GM12878 (cell line): ENCODE results near the gene B4GALT5. TPM values are rescaled to one million over a fixed set of nuclear protein-coding genes. Genes with fewer than 3 reads are reported as not detected.

Experiments
- ATAC-seq: fragments of 200-7000 bp; cut with Tn5 transposase; 3 replicates; pipeline ENCODE4 v1.9.1; 2020; ENCODE audit warnings: mild to moderate bottlenecking, moderate library complexity
- BruUV-seq: library from RNA; stranded (reverse); fragments of 400-500 nt; replicated peaks from 2 replicates; lab custom pipeline; 2021; lab: Mats Ljungman, UMichigan
- CTCF ChIA-PET: fragments of 300-600 bp; sonication (Branson Sonifier 250); formaldehyde crosslinking; extraction: SDS; loops from one replicate; lab custom pipeline; 2021; ENCODE audit warnings: inconsistent platforms; lab: Yijun Ruan, JAX
- POLR2A ChIA-PET: fragments of 350-600 bp; formaldehyde crosslinking; extraction: SDS; loops from one replicate; lab custom pipeline; 2021; ENCODE audit warnings: inconsistent platforms; lab: Charles Lee
- RAD21 ChIA-PET: fragments of 300-600 bp; sonication (Branson Sonifier 250); formaldehyde crosslinking; loops from one replicate; lab custom pipeline; 2023; ENCODE audit warnings: antibody characterized with exemption; ENCODE audit not compliant: unreplicated experiment; lab: Charles Lee
- SMC1A ChIA-PET: fragments of 300-600 bp; sonication (Branson Sonifier 250); formaldehyde crosslinking; loops from one replicate; lab custom pipeline; 2023; ENCODE audit not compliant: unreplicated experiment, uncharacterized antibody; lab: Charles Lee
- DNase-seq: peaks from one replicate; pipeline ENCODE4 v3.0.0-alpha.2; 2011; ENCODE audit warnings: low read depth, low spot score
- FAIRE-seq: peaks from 3 replicates; lab custom pipeline; 2011; peaks lifted over from hg19 to GRCh38; lab: Jason Lieb, UNC
- H2AFZ ChIP-seq: 2 replicates; pipeline ENCODE4 v1.6.0; 2011; ENCODE audit warnings: low read depth, low read length, control low read depth; ENCODE audit not compliant: control insufficient read depth
- H3K27ac ChIP-seq: 2 replicates; pipeline ENCODE4 v1.5.1; 2011; ENCODE audit warnings: control low read depth; ENCODE audit not compliant: control insufficient read depth, insufficient read depth
- H3K27me3 ChIP-seq, 2 experiments: replicated peaks in 1 of 2; 2 replicates each; pipeline versions ENCODE4 v1.6.0 to v1.6.1; 2011; ENCODE audit warnings: low read length in 1 of 2; ENCODE audit not compliant: control insufficient read depth in 2 of 2, insufficient read depth in 2 of 2
- H3K36me3 ChIP-seq, 2 experiments: 2 replicates each; pipeline ENCODE4 v1.5.1; 2011; ENCODE audit warnings: low read length in 1 of 2; ENCODE audit not compliant: control insufficient read depth in 2 of 2, insufficient read depth in 2 of 2
- H3K4me1 ChIP-seq: 2 replicates; pipeline ENCODE4 v1.6.1; 2011; ENCODE audit warnings: mild to moderate bottlenecking, low read length, moderate library complexity, mixed read lengths; ENCODE audit not compliant: control insufficient read depth, insufficient read depth
- H3K4me2 ChIP-seq: 2 replicates; pipeline ENCODE4 v1.6.0; 2011; ENCODE audit warnings: control low read depth; ENCODE audit not compliant: control insufficient read depth, insufficient read depth
- H3K4me3 ChIP-seq: fragments of 200-600 bp; sonication (generic); 2 replicates; pipeline ENCODE4 v1.5.1; 2016
- H3K79me2 ChIP-seq: 2 replicates; pipeline ENCODE4 v1.6.0; 2011; ENCODE audit warnings: low read length; ENCODE audit not compliant: control insufficient read depth, insufficient read depth
- H3K9ac ChIP-seq: 2 replicates; pipeline ENCODE4 v1.8.0; 2011; ENCODE audit warnings: low read length, control low read depth, mixed read lengths; ENCODE audit not compliant: control insufficient read depth, insufficient read depth
- H3K9me3 ChIP-seq: replicated peaks from 3 replicates; pipeline ENCODE4 v1.5.1; 2011; ENCODE audit warnings: mild to moderate bottlenecking, low read length; ENCODE audit not compliant: control insufficient read depth, insufficient read depth
- H4K20me1 ChIP-seq: 2 replicates; pipeline ENCODE4 v1.6.0; 2011; ENCODE audit not compliant: control insufficient read depth, insufficient read depth
- EGR1 ChIP-seq, 2 experiments: IDR thresholded peaks; 1 replicate in 1 of 2; 2 replicates in 1 of 2; pipeline ENCODE4 v1.6.1; 2011 to 2012; ENCODE audit warnings: low read depth in 2 of 2, low read length in 2 of 2, borderline replicate concordance in 1 of 2, mild to moderate bottlenecking in 1 of 2, moderate library complexity in 1 of 2
- IRF4 ChIP-seq: IDR thresholded peaks from 2 replicates; pipeline ENCODE4 v1.6.1; 2011; ENCODE audit warnings: low read depth, low read length
- KDM1A ChIP-seq: fragments of 200-600 bp; sonication (generic); IDR thresholded peaks from 2 replicates; pipeline ENCODE4 v1.6.1; 2016; ENCODE audit warnings: borderline replicate concordance
- NBN ChIP-seq: fragments of 450-650 bp; IDR thresholded peaks from 2 replicates; pipeline ENCODE4 v1.6.1; 2016
- PAX8 ChIP-seq: fragments of 450-650 bp; IDR thresholded peaks from 2 replicates; pipeline ENCODE4 v1.6.1; 2017; ENCODE audit warnings: mild to moderate bottlenecking, moderate library complexity
- PML ChIP-seq: IDR thresholded peaks from 2 replicates; pipeline ENCODE4 v1.6.1; 2012; ENCODE audit warnings: low read length, inconsistent platforms
- SIX5 ChIP-seq: IDR thresholded peaks from 2 replicates; pipeline ENCODE4 v1.6.1; 2011; ENCODE audit warnings: mild to moderate bottlenecking, low read depth, low read length, moderate library complexity; ENCODE audit not compliant: severe bottlenecking
- SUPT20H ChIP-seq: IDR thresholded peaks from 2 replicates; pipeline ENCODE4 v1.6.1; 2011; ENCODE audit warnings: low read depth, mild to moderate bottlenecking, low read length, moderate library complexity, borderline replicate concordance; ENCODE audit not compliant: control insufficient read depth
- WGBS: methylation state at CpG from one replicate; pipeline ENCODE4 v1.1.6; 2016; ENCODE audit warnings: low lambda C conversion rate; ENCODE audit not compliant: insufficient replicate concordance, insufficient coverage; ENCODE audit errors: missing lambda C conversion rate; 5-methylcytosine and 5-hydroxymethylcytosine counted together
- in situ Hi-C: fragments of 300-500 bp; cut with MboI; formaldehyde crosslinking; loops from 9 replicates; pipeline ENCODE4 v1.14.3; 2018; ENCODE audit warnings: mixed read lengths
- intact Hi-C: fragments of 100-400 bp; cut with micrococcal nuclease; formaldehyde crosslinking; loops from one replicate; pipeline ENCODE4 v1.14.2; 2022; ENCODE audit not compliant: unreplicated experiment
- polyA plus RNA-seq, 11 experiments: library from polyadenylated mRNA; depleted of rRNA in 4 of 11; unstranded in 6 of 11; stranded (reverse) in 5 of 11; fragments of >200 nt; fragmentation: Nextera tagmentation in 4 of 11; fragmentation: Illumina TruSeq in 1 of 11; extraction: Ambion mirVana in 4 of 11; extraction: Trizol in 1 of 11; gene quantifications; 1 replicate in 1 of 11; 2 replicates in 10 of 11; pipeline versions ENCODE4 v1.2.1 to v1.2.3, GENCODE V29; 2011 to 2016; ENCODE audit warnings: inconsistent platforms in 2 of 11, missing spikeins in 2 of 11, low read depth in 1 of 11
- total RNA-seq, 4 experiments: library from RNA; depleted of rRNA in 3 of 4; stranded (reverse); fragments of >200 nt in 3 of 4; fragmentation: Illumina TruSeq in 1 of 4; extraction: Trizol in 1 of 4; gene quantifications; 2 replicates each; pipeline versions ENCODE4 v1.2.1 to v1.2.3, GENCODE V29; 2013 to 2021

B4GALT5 gene
- total and polyA plus RNA-seq, 10 of the 15 experiments (the other 5 are each of a cell fraction or from before 2014, with no cell fraction given), result 2.0 to 55.5 (median 20.2) TPM

DNA sequence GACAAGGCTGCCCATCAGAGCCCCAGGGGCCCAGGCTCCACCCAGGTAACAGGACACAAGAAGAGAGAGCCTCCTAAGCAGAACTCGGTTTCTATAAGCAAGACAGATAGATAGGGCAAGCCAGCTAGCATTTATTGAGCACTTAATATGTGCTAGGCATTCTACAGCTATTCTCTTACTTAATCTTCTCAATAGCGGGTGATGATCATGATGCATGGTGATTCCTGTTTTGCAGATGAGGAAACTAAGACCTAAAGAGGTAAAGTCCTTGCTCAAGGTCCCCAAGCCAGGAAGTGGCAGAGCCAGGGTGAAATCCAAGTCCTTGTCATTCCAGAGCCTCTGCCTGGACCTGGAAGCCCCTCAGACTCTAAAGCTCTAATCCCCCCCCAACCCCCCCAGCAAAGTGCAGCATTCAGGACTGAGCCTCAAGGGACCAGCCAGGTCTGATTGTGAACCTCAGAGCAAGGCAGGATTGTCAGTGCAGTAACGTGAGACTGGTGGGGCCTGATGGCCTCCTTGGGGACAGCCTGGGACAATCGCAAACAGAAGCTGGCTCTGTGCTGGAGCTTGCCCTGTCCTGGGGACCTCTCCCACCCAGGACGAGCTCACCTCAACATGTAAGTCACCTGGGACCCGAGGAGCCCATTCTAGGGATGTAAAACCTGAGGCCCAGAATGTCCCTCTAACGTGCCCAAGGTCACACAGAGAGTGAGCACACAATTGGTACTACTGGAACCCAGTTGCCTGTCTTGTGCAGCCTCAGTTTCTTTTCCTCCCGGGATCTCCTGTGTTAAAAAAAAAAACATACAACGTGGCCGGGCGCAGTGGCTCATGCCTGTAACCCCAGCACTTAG, 97.3 kb downstream of the B4GALT5 start:
- no peaks in the 10 kb centered on the region for H4K20me1 ChIP-seq
- in situ Hi-C loops (no loop called here), intact Hi-C loops (no loop called here)
- H3K4me1 ChIP-seq, result peaks cover 24% of the 10 kb centered on the region
- no peak overlapping the region for H2AFZ ChIP-seq
- ChIA-PET SMC1A (interaction anchor here (0.6 to 4.2 kb wide), 4 partner anchors 14 to 229 kb away, joined by 3 to 22 read pairs (median 4); no protein-coding TSS in a partner anchor), CTCF (interaction anchor here (0.6 to 3.0 kb wide), 2 partner anchors 229 to 317 kb away, joined by 3 to 14 read pairs; no protein-coding TSS in a partner anchor), POLR2A (interaction anchor here (1.2 kb wide), 1 partner anchor 52 kb away, joined by 4 read pairs; no protein-coding TSS in a partner anchor), RAD21 (interaction anchor here (1.0 kb wide), 1 partner anchor 52 kb away, joined by 4 read pairs; no protein-coding TSS in a partner anchor)
- no peak overlapping the region for H3K9ac ChIP-seq
- BruUV-seq, result no TSS peak
- ATAC-seq (no peak), FAIRE-seq (no peak), DNase-seq (no peak)
- H3K27ac ChIP-seq, result no peak overlapping the region
- H3K4me3 ChIP-seq, result no peak overlapping the region
- H3K4me2 ChIP-seq, result no peak overlapping the region
- 71% methylated on average over 10 of the region's 11 CpGs for WGBS
- 0 out of 2 replicates have a peak, but pooled peaks cover 1% of the 10 kb centered on the region for H3K79me2 ChIP-seq
- H3K27me3 ChIP-seq, result no peaks in the 10 kb centered on the region
- no peak for TF ChIP-seq KDM1A
- TF ChIP-seq EGR1 (IDR thresholded peaks at IDR 0.05; ENCODE audit: borderline replicate concordance in 1 of 2, low read depth in 2 of 2, low read length in 2 of 2), result no peak
- no peak for TF ChIP-seq SUPT20H
- TF ChIP-seq NBN, result no peak
- TF ChIP-seq PML, result no peak
- TF ChIP-seq PAX8, result no peak
- TF ChIP-seq SIX5, result no peak
- TF ChIP-seq IRF4, result no peak
- H3K9me3 ChIP-seq, result no peaks in the 10 kb centered on the region
- no peaks in the 10 kb centered on the region for H3K36me3 ChIP-seq
